ENCODE measurements around the gene DNAJB6.
"Not testable (repeated sequence)": the region's sequence is repeated elsewhere in the genome, so short reads cannot be mapped to it uniquely, and the experiment has no call there.

Gene DNAJB6

DNA sequence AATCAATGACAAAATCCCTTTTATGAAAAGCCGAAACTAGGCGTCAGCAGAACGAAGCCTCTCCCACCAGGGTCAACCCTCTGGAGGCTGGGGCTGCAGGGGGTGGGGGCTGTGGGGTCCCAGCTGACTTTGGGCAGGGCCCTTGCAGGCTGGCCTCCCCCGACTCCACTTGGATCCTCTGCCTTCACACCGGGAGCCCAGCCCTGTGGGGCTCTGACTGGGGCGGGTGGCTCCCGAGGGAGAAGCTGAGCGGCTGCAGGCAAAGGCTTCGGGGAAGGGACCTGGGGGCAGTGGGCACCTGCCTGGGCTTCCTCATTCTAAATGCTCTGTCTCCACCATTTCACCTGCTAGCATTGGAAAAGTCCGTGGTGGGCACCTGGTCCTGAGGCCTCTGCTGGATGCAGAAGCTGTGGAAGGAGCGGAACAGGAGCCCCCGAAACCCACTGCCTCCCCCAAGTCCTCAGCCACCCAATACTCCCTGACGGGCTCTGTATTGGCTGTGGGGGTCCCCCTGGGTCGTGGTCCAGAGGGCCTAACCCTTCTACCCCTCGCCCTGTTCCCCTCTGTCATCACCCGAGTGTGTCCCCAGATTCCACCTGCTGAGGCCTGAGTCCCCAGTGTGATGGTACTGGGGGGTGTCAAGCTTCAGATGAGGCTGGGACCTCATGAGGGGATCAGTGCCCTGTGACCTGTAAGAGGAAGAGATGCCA, 108.6 kb downstream of the DNAJB6 start:
- ChIA-PET CTCF (no interaction called here), POLR2A (no interaction called here)
- no peak for DNase-seq (ENCODE audit: extremely low spot score)
- no peak for TF ChIP-seq CTCF (IDR thresholded peaks at IDR 0.05; ENCODE audit: control extremely low read depth, extremely low read depth, low read depth, missing control alignments)

DNA sequence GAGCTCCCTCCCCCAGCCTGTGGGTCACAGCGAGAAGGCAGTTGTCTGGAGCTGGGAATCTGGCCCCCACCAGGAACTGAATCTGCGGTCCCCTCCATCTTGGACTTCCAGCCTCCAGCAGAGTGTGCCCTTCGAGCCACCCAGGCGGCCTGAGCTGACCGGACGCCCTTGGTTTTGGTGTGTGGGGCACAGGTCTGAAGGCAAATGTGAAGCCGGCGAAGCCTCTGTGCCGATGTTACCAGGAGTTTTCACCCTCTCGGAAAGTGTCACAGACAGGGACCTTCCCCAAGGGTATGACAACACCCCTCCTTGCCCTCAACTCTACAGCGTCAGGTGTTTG, 109.1 kb downstream of the DNAJB6 start:
- TF ChIP-seq CTCF (IDR thresholded peaks at IDR 0.05; ENCODE audit: control extremely low read depth, extremely low read depth, low read depth, missing control alignments), result no peak
- POLR2A ChIA-PET, result no interaction called here
- CTCF ChIA-PET, result no interaction called here
- DNase-seq (ENCODE audit: extremely low spot score), result no peak

DNA sequence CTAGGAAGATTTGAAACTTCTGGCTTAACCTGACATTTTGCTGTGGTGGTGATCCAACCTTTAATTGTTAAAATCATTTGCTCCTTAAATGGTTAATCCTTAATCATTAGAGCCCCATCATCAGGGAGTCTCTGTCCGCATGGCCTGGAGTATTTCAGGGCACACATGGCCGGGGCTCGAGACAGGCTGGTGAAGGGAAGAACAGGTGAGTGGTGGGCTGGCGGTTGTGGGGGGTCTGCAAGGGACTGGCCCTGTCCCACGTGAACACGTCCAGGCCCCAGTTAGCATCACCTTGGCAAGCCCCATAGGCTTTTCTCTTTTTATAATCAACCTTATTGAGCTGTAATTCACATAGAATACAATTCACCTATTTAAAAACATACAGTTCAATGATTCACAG, 109.5 kb downstream of the DNAJB6 start:
- DNase-seq (ENCODE audit: extremely low spot score), result no peak
- CTCF ChIA-PET, result no interaction called here
- POLR2A ChIA-PET, result no interaction called here
- TF ChIP-seq CTCF (IDR thresholded peaks at IDR 0.05; ENCODE audit: control extremely low read depth, extremely low read depth, low read depth, missing control alignments), result no peak

DNA sequence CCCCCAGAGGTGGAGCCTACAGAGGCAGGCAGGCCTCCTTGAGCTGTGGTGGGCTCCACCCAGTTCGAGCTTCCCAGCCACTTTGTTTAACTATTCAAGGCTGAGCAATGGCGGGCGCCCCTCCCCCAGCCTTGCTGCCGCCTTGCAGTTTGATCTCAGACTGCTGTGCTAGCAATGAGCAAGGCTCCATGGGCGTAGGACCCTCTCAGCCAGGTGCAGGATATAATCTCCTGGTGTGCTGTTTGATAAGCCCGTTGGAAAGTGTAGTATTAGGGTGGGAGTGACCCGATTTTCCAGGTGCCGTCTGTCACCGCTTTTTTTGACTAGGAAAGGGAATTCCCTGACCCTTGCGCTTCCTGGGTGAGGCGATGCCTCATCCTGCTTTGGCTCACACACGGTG, 117.2 kb downstream of the DNAJB6 start:
- DNase-seq (ENCODE audit: extremely low spot score); POLR2A ChIA-PET; CTCF ChIA-PET: not testable (repeated sequence)

GRCh38 chr7:157457355-157458253, 120.8 kb downstream of the DNAJB6 start:
- ChIA-PET POLR2A (no interaction called here), CTCF (no interaction called here)
- no peak for TF ChIP-seq CTCF (IDR thresholded peaks at IDR 0.05; ENCODE audit: control extremely low read depth, extremely low read depth, low read depth, missing control alignments)
- no peak for DNase-seq (ENCODE audit: extremely low spot score)

DNA sequence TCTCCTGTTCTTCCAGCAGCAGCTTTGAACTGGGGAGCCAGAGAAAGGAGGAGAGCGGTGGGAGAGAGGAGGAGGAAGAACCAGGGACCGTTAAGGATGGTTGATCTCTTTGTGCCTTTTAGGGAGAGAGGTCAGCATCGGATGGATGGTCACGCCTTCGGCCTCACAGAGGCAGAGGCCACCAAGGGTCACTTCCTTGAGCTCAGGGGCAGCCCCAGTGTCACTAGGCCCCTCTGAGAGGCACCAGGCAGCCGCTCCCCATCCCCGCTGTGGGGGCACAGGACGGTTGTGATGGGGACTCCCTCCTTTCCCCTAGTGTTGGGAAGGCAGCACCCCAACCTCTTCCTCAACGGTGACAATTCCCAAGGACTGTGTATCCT, 121.4 kb downstream of the DNAJB6 start:
- TF ChIP-seq CTCF (IDR thresholded peaks at IDR 0.05; ENCODE audit: control extremely low read depth, extremely low read depth, low read depth, missing control alignments), result no peak
- CTCF ChIA-PET, result no interaction called here
- no peak for DNase-seq (ENCODE audit: extremely low spot score)
- POLR2A ChIA-PET, result no interaction called here

- CTCF ChIA-PET, result no interaction called here
- POLR2A ChIA-PET, result no interaction called here
Observed at GRCh38 chr7:157459966-157460365, 123.2 kb downstream of the DNAJB6 start.

More at GRCh38 chr7:157459966-157460365, 123.2 kb downstream of the DNAJB6 start:
- no peak for DNase-seq (ENCODE audit: extremely low spot score)
- TF ChIP-seq CTCF (IDR thresholded peaks at IDR 0.05; ENCODE audit: control extremely low read depth, extremely low read depth, low read depth, missing control alignments), result no peak
